OCI-LY1 (cell line): ENCODE data around the gene KCNH6.

Source experiments
- H2AFZ ChIP-seq: fragments of 200-600 bp; sonication (generic), shearing (Covaris generic); 2 replicates; pipeline ENCODE4 v1.6.0; 2014; ENCODE audit warnings: antibody characterized with exemption, mild to moderate bottlenecking, low read length
- H3F3A ChIP-seq: fragments of 200-600 bp; sonication (generic), shearing (Covaris generic); 2 replicates; pipeline ENCODE4 v1.6.0; 2014; ENCODE audit warnings: mild to moderate bottlenecking, antibody characterized with exemption, low read length, moderate library complexity; ENCODE audit not compliant: insufficient read depth
- H3K27ac ChIP-seq: fragments of 200-600 bp; sonication (generic); 2 replicates; pipeline ENCODE4 v1.5.1; 2014; ENCODE audit warnings: low read length, mixed run types, mild to moderate bottlenecking, low read depth; ENCODE audit not compliant: poor library complexity, severe bottlenecking
- H3K27me3 ChIP-seq: fragments of 200-600 bp; sonication (generic); 2 replicates; pipeline ENCODE4 v1.6.0; 2014; ENCODE audit warnings: antibody characterized with exemption, mild to moderate bottlenecking, low read length, moderate library complexity; ENCODE audit not compliant: insufficient read depth
- H3K36me3 ChIP-seq: fragments of 200-600 bp; sonication (generic); 2 replicates; pipeline ENCODE4 v1.6.1; 2014; ENCODE audit warnings: mild to moderate bottlenecking, antibody characterized with exemption, low read length, moderate library complexity, mixed read lengths; ENCODE audit not compliant: insufficient read depth
- H3K4me1 ChIP-seq: fragments of 200-600 bp; sonication (generic); 2 replicates; pipeline ENCODE4 v1.5.1; 2014; ENCODE audit warnings: mild to moderate bottlenecking, low read length, moderate library complexity; ENCODE audit not compliant: insufficient read depth, severe bottlenecking
- H3K4me2 ChIP-seq: fragments of 200-600 bp; sonication (generic), shearing (Covaris generic); 2 replicates; pipeline ENCODE4 v1.6.1; 2014; ENCODE audit warnings: low read length
- H3K4me3 ChIP-seq: fragments of 200-600 bp; sonication (generic); 2 replicates; pipeline ENCODE4 v1.5.1; 2014; ENCODE audit warnings: low read length, low read depth, mild to moderate bottlenecking, mixed read lengths; ENCODE audit not compliant: poor library complexity, severe bottlenecking
- H3K79me2 ChIP-seq: fragments of 200-600 bp; shearing (Covaris generic); 2 replicates; pipeline ENCODE4 v1.6.1; 2016; ENCODE audit warnings: mixed run types, low read length, mixed read lengths; ENCODE audit not compliant: insufficient read depth
- H3K9ac ChIP-seq: fragments of 200-600 bp; sonication (generic), shearing (Covaris generic); 2 replicates; pipeline ENCODE4 v1.6.1; 2014; ENCODE audit warnings: mild to moderate bottlenecking, low read length, mixed read lengths
- H3K9me2 ChIP-seq: fragments of 200-600 bp; sonication (generic), shearing (Covaris generic); 2 replicates; pipeline ENCODE4 v1.6.1; 2014; ENCODE audit warnings: low read depth, mild to moderate bottlenecking, low read length, mixed read lengths
- H3K9me3 ChIP-seq: fragments of 200-600 bp; shearing (Covaris generic); 2 replicates; pipeline ENCODE4 v1.6.1; 2014; ENCODE audit warnings: low read length, mixed read lengths
- H4K20me1 ChIP-seq: fragments of 200-600 bp; sonication (generic), shearing (Covaris generic); 2 replicates; pipeline ENCODE4 v1.6.0; 2016; ENCODE audit warnings: mild to moderate bottlenecking, low read length; ENCODE audit not compliant: insufficient read depth
- CTCF ChIP-seq: fragments of 200-600 bp; sonication (generic), shearing (Covaris generic); IDR thresholded peaks from 2 replicates; pipeline ENCODE4 v1.5.1; 2017; ENCODE audit warnings: mild to moderate bottlenecking, antibody characterized with exemption, low read length, moderate library complexity, mixed read lengths
- EZH2 ChIP-seq: fragments of 200-600 bp; sonication (generic), shearing (Covaris generic); IDR thresholded peaks from 2 replicates; pipeline ENCODE4 v1.8.0; 2017; ENCODE audit warnings: borderline replicate concordance, mixed run types, mild to moderate bottlenecking, antibody characterized with exemption, low read length, moderate library complexity, mixed read lengths

Gene KCNH6

GRCh38 chr17:63497708-63498483, 25.3 kb upstream of the KCNH6 start:
- Histone ChIP-seq H3K9ac (no peak overlapping the region), H3K9me2 (no peaks in the 10 kb centered on the region), H3K4me2 (no peak overlapping the region), H3K4me3 (no peak overlapping the region), H4K20me1 (no peaks in the 10 kb centered on the region), H3K79me2 (no peaks in the 10 kb centered on the region), H3K27ac (no peak overlapping the region), H3K27me3 (no peaks in the 10 kb centered on the region), H3K9me3 (no peaks in the 10 kb centered on the region), H2AFZ (no peak overlapping the region), H3K36me3 (no peaks in the 10 kb centered on the region), H3K4me1 (no peaks in the 10 kb centered on the region), H3F3A (no peaks in the 10 kb centered on the region)
- TF ChIP-seq CTCF (peak; percentile 41; the same call in 1 of the 2 replicates), EZH2 (no peak)

GRCh38 chr17:63498626-63499195, 24.4 kb upstream of the KCNH6 start:
- TF ChIP-seq CTCF = no peak
- no peak for TF ChIP-seq EZH2

GRCh38 chr17:63500543-63501390, 22.4 kb upstream of the KCNH6 start:
- no peak overlapping the region for H2AFZ ChIP-seq
- H3F3A ChIP-seq = no peaks in the 10 kb centered on the region
- no peak for TF ChIP-seq CTCF
- H3K4me1 ChIP-seq = no peaks in the 10 kb centered on the region
- no peaks in the 10 kb centered on the region for H4K20me1 ChIP-seq
- H3K27ac ChIP-seq = no peak overlapping the region
- H3K9me2 ChIP-seq = no peaks in the 10 kb centered on the region
- peaks cover 9% of the 10 kb centered on the region; the same call in 1 of the 2 replicates for H3K27me3 ChIP-seq
- H3K4me3 ChIP-seq = no peak overlapping the region
- H3K4me2 ChIP-seq = no peak overlapping the region
- no peaks in the 10 kb centered on the region; the same call in 1 of the 2 replicates for H3K36me3 ChIP-seq
- no peak overlapping the region for H3K9ac ChIP-seq
- no peaks in the 10 kb centered on the region for H3K79me2 ChIP-seq
- H3K9me3 ChIP-seq = no peaks in the 10 kb centered on the region

More at GRCh38 chr17:63498626-63499195, 24.4 kb upstream of the KCNH6 start:
- Histone ChIP-seq H3F3A (no peaks in the 10 kb centered on the region), H3K9me2 (no peaks in the 10 kb centered on the region), H3K4me1 (no peaks in the 10 kb centered on the region), H4K20me1 (no peaks in the 10 kb centered on the region), H3K79me2 (no peaks in the 10 kb centered on the region), H3K36me3 (no peaks in the 10 kb centered on the region), H2AFZ (no peak overlapping the region), H3K4me2 (no peak overlapping the region), H3K27ac (no peak overlapping the region), H3K27me3 (no peaks in the 10 kb centered on the region), H3K4me3 (no peak overlapping the region), H3K9ac (no peak overlapping the region), H3K9me3 (no peaks in the 10 kb centered on the region)
